Kidney epithelial cell (primary cell): ENCODE results near the gene CLHC1. TPM values are rescaled to one million over a fixed set of nuclear protein-coding genes. Genes with fewer than 3 reads are reported as not detected.
"Not testable (repeated sequence)": the region's sequence is repeated elsewhere in the genome, so short reads cannot be mapped to it uniquely, and the experiment has no call there.

Experiments used
- DNase-seq: peaks from one replicate; pipeline ENCODE4 v3.0.0-alpha.2; 2010; ENCODE audit warnings: low read depth
- H3K27me3 ChIP-seq: 2 replicates; pipeline ENCODE4 v1.6.0; 2011; ENCODE audit warnings: low read length; ENCODE audit not compliant: control insufficient read depth, insufficient read depth
- H3K36me3 ChIP-seq: 2 replicates; pipeline ENCODE4 v1.5.1; 2011; ENCODE audit warnings: low read length; ENCODE audit not compliant: control insufficient read depth, insufficient read depth
- H3K4me3 ChIP-seq: 2 replicates; pipeline ENCODE4 v1.5.1; 2011; ENCODE audit warnings: low read depth, mild to moderate bottlenecking, control low read depth, low read length
- total RNA-seq: library from RNA; depleted of rRNA; stranded (reverse); fragments of >200 nt; gene quantifications from 2 replicates; pipeline ENCODE4 v1.2.3, GENCODE V29; 2015
- TF ChIP-seq, protein P1 (sequence below): IDR thresholded peaks from 2 replicates; pipeline ENCODE4 v1.5.1; 2011; ENCODE audit warnings: mild to moderate bottlenecking, moderate library complexity, low read length, control low read depth, inconsistent platforms; ENCODE audit not compliant: insufficient read depth, poor library complexity, severe bottlenecking

The CLHC1 gene
- total RNA-seq, 1 donor from 2014 or later = 16.5 TPM

- TF ChIP-seq, protein P1, sequence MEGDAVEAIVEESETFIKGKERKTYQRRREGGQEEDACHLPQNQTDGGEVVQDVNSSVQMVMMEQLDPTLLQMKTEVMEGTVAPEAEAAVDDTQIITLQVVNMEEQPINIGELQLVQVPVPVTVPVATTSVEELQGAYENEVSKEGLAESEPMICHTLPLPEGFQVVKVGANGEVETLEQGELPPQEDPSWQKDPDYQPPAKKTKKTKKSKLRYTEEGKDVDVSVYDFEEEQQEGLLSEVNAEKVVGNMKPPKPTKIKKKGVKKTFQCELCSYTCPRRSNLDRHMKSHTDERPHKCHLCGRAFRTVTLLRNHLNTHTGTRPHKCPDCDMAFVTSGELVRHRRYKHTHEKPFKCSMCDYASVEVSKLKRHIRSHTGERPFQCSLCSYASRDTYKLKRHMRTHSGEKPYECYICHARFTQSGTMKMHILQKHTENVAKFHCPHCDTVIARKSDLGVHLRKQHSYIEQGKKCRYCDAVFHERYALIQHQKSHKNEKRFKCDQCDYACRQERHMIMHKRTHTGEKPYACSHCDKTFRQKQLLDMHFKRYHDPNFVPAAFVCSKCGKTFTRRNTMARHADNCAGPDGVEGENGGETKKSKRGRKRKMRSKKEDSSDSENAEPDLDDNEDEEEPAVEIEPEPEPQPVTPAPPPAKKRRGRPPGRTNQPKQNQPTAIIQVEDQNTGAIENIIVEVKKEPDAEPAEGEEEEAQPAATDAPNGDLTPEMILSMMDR = no peak
These were observed 101.2 kb downstream of the CLHC1 start for GRCh38 chr2:55130849-55131248.

GRCh38 chr2:55126643-55127042 lies 105.5 kb downstream of the CLHC1 start:
- H3K27me3 ChIP-seq, H3K36me3 ChIP-seq, DNase-seq: not testable (repeated sequence)

More at GRCh38 chr2:55130849-55131248, 101.2 kb downstream of the CLHC1 start:
- Histone ChIP-seq H3K36me3 (no peaks in the 10 kb centered on the region), H3K4me3 (no peak overlapping the region), H3K27me3 (no peaks in the 10 kb centered on the region)
- no peak for DNase-seq

More at GRCh38 chr2:55126643-55127042, 105.5 kb downstream of the CLHC1 start:
- H3K4me3 ChIP-seq = not testable (repeated sequence)

Other genes starting within 250 kb of the CLHC1 start
- gene RTN4, start 181.8 kb downstream of the CLHC1 start, total RNA-seq = 355 and 382 TPM in 2 replicates
- gene RPS27A, start 395 bp upstream of the CLHC1 start, total RNA-seq = 3,043 and 3,295 TPM in 2 replicates
- 34.8 and 39.9 TPM in 2 replicates for gene MTIF2, start 36.9 kb upstream of the CLHC1 start, total RNA-seq
- 18.8 and 25.2 TPM in 2 replicates for gene CCDC88A, start 187.6 kb upstream of the CLHC1 start, total RNA-seq